ENCODE data around the gene TGM2.

Gene TGM2

GRCh38 chr20:38200646-38201045 is 35.6 kb upstream of the TGM2 start:
- H3K4me2 ChIP-seq = no peak overlapping the region
- H3K4me3 ChIP-seq (IDR thresholded peaks at IDR 0.05; ENCODE audit: insufficient read depth, low read depth, low read length) = no peak overlapping the region
- no peaks in the 10 kb centered on the region for H3K36me3 ChIP-seq (ENCODE audit: insufficient read depth)
- no peak overlapping the region for H2AFZ ChIP-seq (ENCODE audit: low read depth)
- H3K27me3 ChIP-seq (ENCODE audit: insufficient read depth, low read depth) = no peaks in the 10 kb centered on the region
- no peak overlapping the region for H3K27ac ChIP-seq
- no peaks in the 10 kb centered on the region for H3K4me1 ChIP-seq (ENCODE audit: low read depth, poor library complexity, severe bottlenecking)
- TF ChIP-seq CTCF (conservative IDR thresholded peaks at IDR 0.05; ENCODE audit: low read depth, low read length) = no peak
- H3K79me2 ChIP-seq (ENCODE audit: insufficient read depth, low read depth) = no peaks in the 10 kb centered on the region
- H3K9ac ChIP-seq = no peak overlapping the region
- no peaks in the 10 kb centered on the region for H4K20me1 ChIP-seq (ENCODE audit: insufficient read depth)

GRCh38 chr20:38199501-38200390 is 34.7 kb upstream of the TGM2 start:
- no peak for TF ChIP-seq CTCF (conservative IDR thresholded peaks at IDR 0.05; ENCODE audit: low read depth, low read length)
- Histone ChIP-seq H3K4me1 (ENCODE audit: low read depth, poor library complexity, severe bottlenecking) (no peaks in the 10 kb centered on the region), H3K4me3 (IDR thresholded peaks at IDR 0.05; ENCODE audit: insufficient read depth, low read depth, low read length) (no peak overlapping the region), H3K27ac (no peak overlapping the region), H3K36me3 (ENCODE audit: insufficient read depth) (no peaks in the 10 kb centered on the region), H2AFZ (ENCODE audit: low read depth) (no peak overlapping the region), H4K20me1 (ENCODE audit: insufficient read depth) (no peaks in the 10 kb centered on the region), H3K9ac (no peak overlapping the region), H3K4me2 (no peak overlapping the region), H3K27me3 (ENCODE audit: insufficient read depth, low read depth) (no peaks in the 10 kb centered on the region), H3K79me2 (ENCODE audit: insufficient read depth, low read depth) (no peaks in the 10 kb centered on the region)

GRCh38 chr20:38198238-38198861 is 33.3 kb upstream of the TGM2 start:
- TF ChIP-seq CTCF (conservative IDR thresholded peaks at IDR 0.05; ENCODE audit: low read depth, low read length) = no peak
- no peak overlapping the region for H3K4me3 ChIP-seq (IDR thresholded peaks at IDR 0.05; ENCODE audit: insufficient read depth, low read depth, low read length)
- no peak overlapping the region for H3K27ac ChIP-seq
- no peak overlapping the region for H3K9ac ChIP-seq
- H3K4me1 ChIP-seq (ENCODE audit: low read depth, poor library complexity, severe bottlenecking) = no peaks in the 10 kb centered on the region
- H3K36me3 ChIP-seq (ENCODE audit: insufficient read depth) = no peaks in the 10 kb centered on the region
- H3K79me2 ChIP-seq (ENCODE audit: insufficient read depth, low read depth) = no peaks in the 10 kb centered on the region
- no peak overlapping the region for H2AFZ ChIP-seq (ENCODE audit: low read depth)
- H4K20me1 ChIP-seq (ENCODE audit: insufficient read depth) = no peaks in the 10 kb centered on the region
- no peaks in the 10 kb centered on the region for H3K27me3 ChIP-seq (ENCODE audit: insufficient read depth, low read depth)
- H3K4me2 ChIP-seq = no peak overlapping the region

GRCh38 chr20:38197619-38198018 is 32.5 kb upstream of the TGM2 start:
- Histone ChIP-seq H3K27me3 (ENCODE audit: insufficient read depth, low read depth) (no peaks in the 10 kb centered on the region), H3K4me2 (no peak overlapping the region), H3K79me2 (ENCODE audit: insufficient read depth, low read depth) (no peaks in the 10 kb centered on the region), H3K36me3 (ENCODE audit: insufficient read depth) (no peaks in the 10 kb centered on the region), H2AFZ (ENCODE audit: low read depth) (no peak overlapping the region), H3K9ac (no peak overlapping the region), H3K4me1 (ENCODE audit: low read depth, poor library complexity, severe bottlenecking) (no peaks in the 10 kb centered on the region), H3K4me3 (IDR thresholded peaks at IDR 0.05; ENCODE audit: insufficient read depth, low read depth, low read length) (no peak overlapping the region), H3K27ac (no peak overlapping the region), H4K20me1 (ENCODE audit: insufficient read depth) (no peaks in the 10 kb centered on the region)
- no peak for TF ChIP-seq CTCF (conservative IDR thresholded peaks at IDR 0.05; ENCODE audit: low read depth, low read length)
